GM21381 (cell line): ENCODE results near the gene MAGI1.

Source experiments
- ATAC-seq: cut with Tn5 transposase; IDR thresholded peaks from one replicate; pipeline ENCODE4 v1.9.1; 2021; ENCODE audit warnings: mild to moderate bottlenecking, moderate library complexity; ENCODE audit not compliant: unreplicated experiment

The MAGI1 gene

DNA sequence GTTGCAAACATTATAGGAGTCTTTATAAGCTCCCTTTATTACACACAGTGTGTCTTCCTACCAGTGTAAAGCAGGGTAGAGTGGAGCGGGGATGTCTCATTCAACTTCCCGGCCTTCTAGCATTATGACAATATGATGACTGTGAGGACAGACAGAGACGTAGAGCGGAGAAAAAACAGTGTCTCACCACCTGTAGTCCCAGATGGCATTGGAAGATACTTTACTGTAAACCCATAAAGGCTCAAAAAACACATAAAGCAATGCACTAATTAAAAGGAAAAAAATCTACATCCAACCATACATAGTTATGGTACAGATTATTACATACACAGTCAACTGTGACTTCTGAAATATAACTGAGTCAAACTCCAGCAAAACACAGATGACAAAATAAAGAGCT, 383.7 kb downstream of the MAGI1 start:
- no peak for ATAC-seq

GRCh38 chr3:65653731-65654130, 385.0 kb downstream of the MAGI1 start:
- no peak for ATAC-seq

DNA sequence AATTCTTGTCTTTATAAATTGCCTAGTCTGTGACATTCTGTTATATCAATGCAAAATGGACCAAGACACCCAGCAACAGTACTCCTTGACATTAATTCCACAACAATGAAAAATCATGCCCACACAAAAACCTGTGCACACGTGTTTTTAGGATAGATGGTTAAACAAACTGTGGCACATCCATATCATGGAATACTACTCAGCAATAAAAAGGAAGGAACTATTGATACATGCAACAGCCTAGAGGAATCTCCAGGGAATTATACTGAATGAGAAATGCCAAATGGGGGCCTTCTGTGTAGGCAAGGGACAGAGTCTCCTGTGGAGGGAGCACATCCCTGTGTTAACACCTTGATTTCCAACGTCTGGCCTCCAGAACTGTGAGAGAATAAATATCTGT, 388.5 kb downstream of the MAGI1 start:
- ATAC-seq = no peak

DNA sequence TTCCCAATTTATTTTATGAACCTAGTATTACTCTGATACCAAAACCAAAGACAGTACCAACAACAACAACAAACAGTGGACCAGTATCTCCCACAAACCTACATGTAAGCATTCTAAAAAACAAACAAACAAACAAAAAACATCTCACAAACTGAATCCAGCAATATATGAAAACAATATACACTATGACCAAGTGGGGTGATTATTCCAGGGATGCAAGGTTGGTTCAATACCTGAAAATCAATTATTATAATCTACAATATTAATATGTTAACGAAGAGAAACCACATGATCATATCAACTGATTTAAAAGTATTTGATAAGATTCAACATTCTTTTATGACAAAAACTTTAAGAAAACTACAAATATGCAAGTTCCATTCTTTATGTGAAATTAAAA, 391.3 kb downstream of the MAGI1 start:
- ATAC-seq = no peak

DNA sequence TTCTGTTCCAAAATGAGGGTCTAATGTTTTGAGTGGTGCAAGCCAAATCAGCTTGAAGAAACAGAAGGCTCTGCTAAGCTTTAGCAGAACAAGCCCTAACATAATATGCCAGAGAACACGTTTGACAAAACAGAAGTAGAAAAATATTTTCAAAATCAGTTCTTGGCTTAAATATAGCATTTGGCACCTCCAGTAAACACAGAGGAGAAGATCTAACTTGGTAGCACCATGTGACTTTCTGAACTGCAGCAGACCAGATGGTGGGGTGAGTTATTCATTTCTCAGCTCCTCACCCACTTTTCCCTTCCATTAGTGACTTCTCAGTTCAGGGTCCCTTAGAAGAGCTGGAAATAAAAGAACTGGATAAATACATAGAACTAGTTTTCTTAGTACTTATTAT, 395.8 kb downstream of the MAGI1 start:
- no peak for ATAC-seq

GRCh38 chr3:65641777-65642176, 396.9 kb downstream of the MAGI1 start:
- ATAC-seq = no peak

GRCh38 chr3:65641045-65641444, 397.7 kb downstream of the MAGI1 start:
- no peak for ATAC-seq

DNA sequence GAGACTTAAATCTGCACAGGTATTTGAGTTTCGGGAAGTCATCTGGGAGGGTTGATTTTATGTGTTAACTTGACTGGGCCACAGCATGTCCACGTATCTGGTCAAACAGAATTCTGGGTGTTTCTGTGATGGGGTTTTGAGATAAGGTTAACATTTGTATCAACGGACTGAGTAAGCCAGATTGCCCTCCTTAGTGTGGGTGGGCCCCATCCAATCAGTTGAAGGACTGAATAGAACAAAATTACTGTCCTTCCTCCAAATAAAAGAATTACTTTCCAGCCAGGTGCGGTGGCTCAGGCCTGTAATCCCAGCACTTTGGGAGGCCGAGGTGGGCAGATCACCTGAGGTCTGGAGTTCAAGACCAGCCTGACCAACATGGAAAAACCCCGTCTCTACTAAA, 399.3 kb downstream of the MAGI1 start:
- ATAC-seq = no peak

- no peak for ATAC-seq
Measured at GRCh38 chr3:65638301-65638700, 400.4 kb downstream of the MAGI1 start.

DNA sequence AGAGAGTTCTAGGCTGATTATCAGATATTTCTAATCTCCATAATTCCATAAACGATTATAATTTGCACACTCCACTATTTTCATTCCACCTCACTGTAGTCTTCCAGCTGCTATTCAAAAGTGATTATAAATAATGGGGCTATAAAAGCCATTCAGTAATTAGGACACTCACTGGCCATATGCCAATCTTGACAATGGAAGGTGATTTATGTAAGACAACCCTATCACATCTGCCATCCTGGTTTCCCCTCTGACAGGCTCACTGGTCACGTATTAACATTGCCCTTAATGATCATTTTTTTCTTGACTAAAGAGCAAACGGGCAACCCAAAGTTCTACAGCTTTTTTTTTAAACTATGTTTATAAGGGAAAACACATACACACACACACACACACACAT, 402.4 kb downstream of the MAGI1 start:
- ATAC-seq = no peak

DNA sequence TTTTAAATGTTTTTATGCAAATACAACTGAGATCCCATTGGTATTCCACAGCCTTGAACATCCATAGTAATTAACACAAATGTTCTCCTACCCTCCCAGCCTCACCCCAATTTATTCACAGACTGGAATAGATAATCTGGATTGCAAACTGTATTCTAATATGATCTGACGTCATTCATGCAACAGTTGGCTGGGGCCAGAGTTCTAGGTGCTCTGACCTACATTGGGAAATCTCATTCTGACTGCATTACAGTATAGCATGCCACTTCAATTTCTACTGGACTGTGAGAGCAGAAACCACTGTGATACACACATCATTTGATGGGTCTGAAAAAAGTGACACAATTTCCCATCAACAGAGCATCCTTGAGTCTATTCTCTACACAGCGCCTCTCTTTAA, 403.1 kb downstream of the MAGI1 start:
- no peak for ATAC-seq

DNA sequence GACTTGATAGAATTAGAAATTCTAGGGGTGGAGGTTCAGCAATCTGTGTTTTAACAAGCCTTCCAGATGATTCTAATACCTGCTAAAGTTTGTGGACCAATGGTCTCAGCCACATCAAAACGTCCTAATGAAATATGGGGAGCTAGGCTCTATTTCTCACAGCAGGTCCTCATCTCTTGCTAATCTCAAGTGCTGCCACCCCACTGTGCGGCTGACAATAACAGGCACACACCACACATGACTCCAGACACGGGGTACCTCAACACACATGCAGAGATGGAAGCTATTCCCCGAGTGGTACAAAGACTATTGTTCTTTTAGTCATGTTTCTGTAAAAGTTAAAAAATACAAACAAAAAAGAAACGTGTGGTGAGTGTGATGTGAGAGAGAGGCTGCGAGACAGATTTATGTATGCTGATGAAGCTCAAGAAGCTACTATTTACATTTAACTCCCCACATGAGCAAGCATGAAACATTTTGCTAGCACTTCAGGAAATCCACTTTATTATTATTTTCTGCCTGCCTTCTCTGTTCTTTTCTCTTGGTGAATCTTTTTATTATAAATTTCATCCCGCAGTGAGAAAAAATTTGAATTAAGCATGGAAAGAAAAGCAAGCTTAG, 405.6 kb downstream of the MAGI1 start:
- no peak for ATAC-seq

GRCh38 chr3:65632414-65632813, 406.3 kb downstream of the MAGI1 start:
- no peak for ATAC-seq

DNA sequence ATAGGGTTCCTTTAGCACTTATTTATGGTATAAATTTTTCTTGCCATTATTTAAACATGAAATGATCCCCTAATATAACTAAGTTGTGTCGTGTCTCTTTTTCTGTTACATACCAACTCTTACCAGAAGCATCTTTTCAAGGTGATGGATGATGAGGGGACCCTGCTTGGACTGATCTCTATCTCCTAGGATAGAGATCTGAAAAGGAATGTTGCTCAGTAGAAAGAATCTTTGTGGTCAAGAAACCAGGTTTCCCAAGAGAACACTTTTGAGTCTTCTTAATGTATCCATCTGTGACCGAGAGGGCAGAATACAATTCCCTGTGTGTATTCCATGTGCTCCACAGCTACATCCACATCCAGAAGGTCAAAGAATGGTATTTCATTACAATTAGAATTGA, 409.7 kb downstream of the MAGI1 start:
- ATAC-seq = no peak

DNA sequence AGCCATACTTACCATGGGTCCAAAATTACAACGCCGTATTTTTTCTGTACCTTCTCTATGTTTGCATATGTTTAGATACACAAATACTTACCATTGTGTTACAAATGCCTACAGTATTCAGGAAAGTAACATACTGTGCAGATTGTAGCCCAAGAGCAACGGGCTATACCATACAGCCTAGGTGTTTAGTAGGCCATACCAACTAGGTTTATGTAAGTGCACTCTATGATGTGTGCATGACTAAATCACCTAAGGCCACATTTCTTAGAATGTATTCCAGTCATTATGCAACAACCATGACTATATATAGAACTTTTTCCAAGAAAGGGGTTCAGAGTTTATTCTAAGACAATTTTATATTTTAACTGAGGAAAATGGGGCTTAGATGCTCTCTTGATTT, 411.7 kb downstream of the MAGI1 start:
- ATAC-seq = no peak

- no peak for ATAC-seq
Measured at GRCh38 chr3:65625305-65625704, 413.4 kb downstream of the MAGI1 start.

DNA sequence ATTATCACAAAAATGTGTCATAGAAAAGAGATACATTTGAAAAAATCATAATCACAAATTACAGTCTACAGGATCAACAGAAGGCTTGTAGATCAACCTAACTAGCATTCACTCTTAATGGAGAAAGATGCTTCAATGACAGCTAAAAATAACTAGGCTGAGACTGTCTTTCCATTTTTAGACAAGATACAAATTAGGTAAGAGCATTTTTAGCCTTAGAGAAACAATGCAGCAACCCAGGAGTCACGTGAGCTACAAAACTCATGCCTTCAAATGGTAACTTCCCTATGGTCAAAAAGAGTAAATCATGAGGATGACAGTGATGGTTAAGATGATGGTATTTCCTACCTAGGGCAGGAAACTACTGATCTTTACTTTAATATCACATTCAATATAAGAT, 415.4 kb downstream of the MAGI1 start:
- no peak for ATAC-seq

DNA sequence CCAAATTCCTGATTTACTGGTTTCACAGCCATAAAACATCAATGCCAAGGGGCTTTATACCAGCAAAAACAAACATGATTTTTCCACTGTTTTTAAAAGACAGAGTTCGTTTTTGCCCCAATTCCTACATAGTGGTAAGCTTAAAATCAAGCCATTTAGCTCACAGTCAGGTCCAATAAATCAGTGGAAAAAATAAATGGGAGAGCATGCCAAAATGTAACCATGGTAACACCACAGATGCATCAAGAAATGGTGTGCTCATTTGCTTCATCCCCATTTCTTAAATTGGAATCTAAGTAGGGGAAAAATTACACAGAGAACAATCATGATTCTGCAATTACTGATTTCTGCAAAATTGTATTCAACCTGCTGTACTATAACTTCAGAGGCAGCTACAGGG, 418.8 kb downstream of the MAGI1 start:
- ATAC-seq = no peak

- no peak for ATAC-seq
Measured at GRCh38 chr3:65619451-65619881, 419.3 kb downstream of the MAGI1 start.

DNA sequence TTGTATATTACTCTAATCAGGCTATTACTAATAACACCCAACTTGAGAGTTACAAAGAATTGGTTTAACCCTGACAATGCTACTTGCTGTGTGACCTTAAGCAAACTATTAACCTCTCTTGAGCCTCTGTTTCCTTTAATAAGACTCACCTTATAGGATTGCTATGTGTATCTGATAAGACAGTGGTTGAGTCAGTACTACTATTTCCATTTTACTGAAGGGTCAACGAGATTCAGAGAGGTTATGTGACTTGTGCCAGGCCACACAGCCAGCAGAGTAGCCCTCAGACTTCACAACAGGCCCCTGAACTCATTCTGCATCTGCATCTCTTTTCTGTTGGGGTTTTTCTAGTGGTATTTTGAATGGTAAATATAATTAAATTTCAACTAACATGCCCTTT, 420.1 kb downstream of the MAGI1 start:
- ATAC-seq = no peak

GRCh38 chr3:65617787-65618186, 420.9 kb downstream of the MAGI1 start:
- ATAC-seq = no peak

DNA sequence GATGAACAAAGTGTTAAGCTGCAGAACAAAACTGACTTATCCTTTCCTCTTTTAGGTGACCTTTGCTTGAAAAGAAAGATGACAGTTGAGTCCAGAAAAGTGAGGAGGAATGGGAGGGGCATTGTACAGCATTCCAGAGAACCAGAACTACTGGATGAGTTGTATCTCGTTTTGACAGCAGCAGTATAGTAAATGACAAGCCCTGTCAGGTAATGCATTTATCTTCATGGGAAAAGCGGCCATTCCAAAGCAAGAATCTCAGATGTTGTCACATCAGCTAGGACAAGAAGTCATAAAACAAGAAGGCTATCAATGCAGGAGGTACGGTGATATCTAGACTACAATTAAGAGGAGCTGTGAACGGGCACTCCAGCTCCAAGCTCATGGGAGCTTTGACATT, 421.5 kb downstream of the MAGI1 start:
- ATAC-seq = no peak

GRCh38 chr3:65616563-65616962, 422.2 kb downstream of the MAGI1 start:
- ATAC-seq = no peak

GRCh38 chr3:65615329-65615728, 423.4 kb downstream of the MAGI1 start:
- ATAC-seq = no peak
